Endothelial cell of umbilical vein (primary cell): ENCODE measurements around the gene EHD1.

Source experiments
- CTCF ChIP-seq, 2 donors: IDR thresholded peaks; 1 replicate in 1 of 2; 2 replicates in 1 of 2; pipeline ENCODE4 v1.5.1; 2011; ENCODE audit warnings: low read length in 2 of 2, mild to moderate bottlenecking in 2 of 2, moderate library complexity in 2 of 2, control low read depth in 1 of 2, inconsistent platforms in 1 of 2, low read depth in 1 of 2; ENCODE audit not compliant: insufficient read depth in 1 of 2; ENCODE audit errors: extremely low read depth in 1 of 2
- EZH2 ChIP-seq: IDR thresholded peaks from 2 replicates; pipeline ENCODE4 v1.6.1; 2012; ENCODE audit warnings: borderline replicate concordance, low read depth, mild to moderate bottlenecking, moderate library complexity, low read length, inconsistent platforms; ENCODE audit not compliant: severe bottlenecking
- FOS ChIP-seq: IDR thresholded peaks from 2 replicates; pipeline ENCODE4 v1.6.1; 2011; ENCODE audit warnings: mild to moderate bottlenecking, low read length, moderate library complexity, borderline replicate concordance; ENCODE audit not compliant: insufficient read depth
- JUN ChIP-seq: IDR thresholded peaks from 2 replicates; pipeline ENCODE4 v1.6.1; 2011; ENCODE audit warnings: borderline replicate concordance, low read depth; ENCODE audit not compliant: insufficient read length, insufficient read depth
- MAX ChIP-seq: IDR thresholded peaks from 2 replicates; pipeline ENCODE4 v1.6.1; 2011; ENCODE audit not compliant: insufficient read depth, insufficient read length
- MYC ChIP-seq: IDR thresholded peaks from one replicate; pipeline ENCODE4 v1.6.1; 2011; ENCODE audit warnings: mild to moderate bottlenecking, low read depth, low read length
- POLR2A ChIP-seq: IDR thresholded peaks from 2 replicates; pipeline ENCODE4 v1.6.1; 2012; ENCODE audit warnings: low read depth, mild to moderate bottlenecking, control low read depth, low read length
- POLR2AphosphoS5 ChIP-seq: IDR thresholded peaks from 2 replicates; pipeline ENCODE4 v1.6.1; 2012; ENCODE audit warnings: low read depth, mild to moderate bottlenecking, control low read depth, low read length, moderate library complexity; ENCODE audit not compliant: insufficient read depth

DNA sequence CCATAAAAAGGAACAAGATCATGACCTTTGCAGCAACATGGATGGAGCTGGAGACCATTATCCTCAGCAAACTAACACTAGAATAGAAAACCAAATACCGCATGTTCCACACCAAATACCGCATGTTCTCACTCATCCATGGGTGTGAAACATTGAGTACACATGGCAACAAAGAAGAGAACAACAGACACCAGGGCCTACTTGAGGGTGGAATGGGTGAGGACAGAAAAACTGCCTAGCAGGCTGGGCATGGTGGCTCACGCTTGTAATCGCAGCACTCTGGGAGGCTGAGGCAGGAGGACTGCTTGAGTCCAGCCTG lies 12.3 kb downstream of the EHD1 start:
- TF ChIP-seq POLR2A = no peak
- TF ChIP-seq CTCF (IDR thresholded peaks at IDR 0.05; ENCODE audit: extremely low read depth in 1 of 2, insufficient read depth in 1 of 2, low read depth in 1 of 2, low read length in 2 of 2) = no peak
- TF ChIP-seq EZH2 = no peak
- TF ChIP-seq MAX = no peak
- TF ChIP-seq JUN = no peak
- TF ChIP-seq FOS = no peak
- no peak for TF ChIP-seq POLR2AphosphoS5
- no peak for TF ChIP-seq MYC
